ENCODE measurements around the gene FLNC. TPM values are rescaled to one million over a fixed set of nuclear protein-coding genes. Genes with fewer than 3 reads are reported as not detected.

FLNC gene
- total RNA-seq, 3 donors from 2014 or later (not counting 1 experiment from before 2014, with no cell fraction given), result 0.05 to 0.25 TPM; not detected in 1

GRCh38 chr7:128882134-128882533 lies 51.9 kb downstream of the FLNC start:
- Mint-ChIP-seq H3K27ac (no peak overlapping the region), H3K36me3 (no peaks in the 10 kb centered on the region), H3K4me3 (no peak overlapping the region), H3K9me3 (no peaks in the 10 kb centered on the region), H3K27me3 (ENCODE audit: low read depth in 2 of 2) (peaks cover 0 to 3% of the 10 kb centered on the region in 2 donors), H3K4me1 (no peaks in the 10 kb centered on the region)
- intact Hi-C loops (cut with micrococcal nuclease), result loop anchor here (2.0 to 5.0 kb wide), 4 partner anchors 40 to 455 kb away; partner anchors contain the start of gene METTL2B
- Histone ChIP-seq H3K4me3 (ENCODE audit: low read length) (no peak overlapping the region), H3K9me3 (ENCODE audit: control insufficient read depth, insufficient read depth, low read length) (no peaks in the 10 kb centered on the region), H3K27ac (ENCODE audit: low read length) (no peak overlapping the region), H3K27me3 (ENCODE audit: control insufficient read depth, insufficient read depth, low read length) (no peaks in the 10 kb centered on the region), H3K4me1 (ENCODE audit: control insufficient read depth, insufficient read depth, low read length) (no peaks in the 10 kb centered on the region), H3K36me3 (ENCODE audit: control insufficient read depth, insufficient read depth, low read length) (no peaks in the 10 kb centered on the region)
- 90% methylated on average over 8 of the region's 8 CpGs for whole genome bisulfite sequencing (ENCODE audit: insufficient coverage)
- no peak for ATAC-seq
- no peak for DNase-seq
- TF ChIP-seq, protein P1, sequence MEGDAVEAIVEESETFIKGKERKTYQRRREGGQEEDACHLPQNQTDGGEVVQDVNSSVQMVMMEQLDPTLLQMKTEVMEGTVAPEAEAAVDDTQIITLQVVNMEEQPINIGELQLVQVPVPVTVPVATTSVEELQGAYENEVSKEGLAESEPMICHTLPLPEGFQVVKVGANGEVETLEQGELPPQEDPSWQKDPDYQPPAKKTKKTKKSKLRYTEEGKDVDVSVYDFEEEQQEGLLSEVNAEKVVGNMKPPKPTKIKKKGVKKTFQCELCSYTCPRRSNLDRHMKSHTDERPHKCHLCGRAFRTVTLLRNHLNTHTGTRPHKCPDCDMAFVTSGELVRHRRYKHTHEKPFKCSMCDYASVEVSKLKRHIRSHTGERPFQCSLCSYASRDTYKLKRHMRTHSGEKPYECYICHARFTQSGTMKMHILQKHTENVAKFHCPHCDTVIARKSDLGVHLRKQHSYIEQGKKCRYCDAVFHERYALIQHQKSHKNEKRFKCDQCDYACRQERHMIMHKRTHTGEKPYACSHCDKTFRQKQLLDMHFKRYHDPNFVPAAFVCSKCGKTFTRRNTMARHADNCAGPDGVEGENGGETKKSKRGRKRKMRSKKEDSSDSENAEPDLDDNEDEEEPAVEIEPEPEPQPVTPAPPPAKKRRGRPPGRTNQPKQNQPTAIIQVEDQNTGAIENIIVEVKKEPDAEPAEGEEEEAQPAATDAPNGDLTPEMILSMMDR (IDR thresholded peaks at IDR 0.05), result no peak

- peak; percentile 76 to 95 (median 89) for ATAC-seq
- Mint-ChIP-seq H3K36me3 (no peaks in the 10 kb centered on the region), H3K9me3 (no peaks in the 10 kb centered on the region), H3K27me3 (ENCODE audit: low read depth in 2 of 2) (peaks cover 0 to 3% of the 10 kb centered on the region in 2 donors), H3K4me3 (no peak overlapping the region), H3K27ac (no peak overlapping the region), H3K4me1 (no peaks in the 10 kb centered on the region)
- H3K4me3 ChIP-seq (ENCODE audit: low read length), result peak overlapping the region; percentile 26
- H3K27ac ChIP-seq (ENCODE audit: low read length), result no peak overlapping the region
- WGBS (ENCODE audit: insufficient coverage), result 38% methylated on average over 17 of the region's 19 CpGs
- intact Hi-C loops (cut with micrococcal nuclease), result loop anchor here (2.0 to 5.0 kb wide), 4 partner anchors 42 to 457 kb away; partner anchors contain the start of gene METTL2B
- peak; percentile 82 to 92 for DNase-seq
- H3K27me3 ChIP-seq (ENCODE audit: control insufficient read depth, insufficient read depth, low read length), result peaks cover 2% of the 10 kb centered on the region
- TF ChIP-seq, protein P1 (IDR thresholded peaks at IDR 0.05), result peak; percentile 96
- H3K4me1 ChIP-seq (ENCODE audit: control insufficient read depth, insufficient read depth, low read length), result no peaks in the 10 kb centered on the region
- no peaks in the 10 kb centered on the region for H3K36me3 ChIP-seq (ENCODE audit: control insufficient read depth, insufficient read depth, low read length)
- no peaks in the 10 kb centered on the region for H3K9me3 ChIP-seq (ENCODE audit: control insufficient read depth, insufficient read depth, low read length)
Measured at GRCh38 chr7:128883622-128884448, 53.6 kb downstream of the FLNC start.

DNA sequence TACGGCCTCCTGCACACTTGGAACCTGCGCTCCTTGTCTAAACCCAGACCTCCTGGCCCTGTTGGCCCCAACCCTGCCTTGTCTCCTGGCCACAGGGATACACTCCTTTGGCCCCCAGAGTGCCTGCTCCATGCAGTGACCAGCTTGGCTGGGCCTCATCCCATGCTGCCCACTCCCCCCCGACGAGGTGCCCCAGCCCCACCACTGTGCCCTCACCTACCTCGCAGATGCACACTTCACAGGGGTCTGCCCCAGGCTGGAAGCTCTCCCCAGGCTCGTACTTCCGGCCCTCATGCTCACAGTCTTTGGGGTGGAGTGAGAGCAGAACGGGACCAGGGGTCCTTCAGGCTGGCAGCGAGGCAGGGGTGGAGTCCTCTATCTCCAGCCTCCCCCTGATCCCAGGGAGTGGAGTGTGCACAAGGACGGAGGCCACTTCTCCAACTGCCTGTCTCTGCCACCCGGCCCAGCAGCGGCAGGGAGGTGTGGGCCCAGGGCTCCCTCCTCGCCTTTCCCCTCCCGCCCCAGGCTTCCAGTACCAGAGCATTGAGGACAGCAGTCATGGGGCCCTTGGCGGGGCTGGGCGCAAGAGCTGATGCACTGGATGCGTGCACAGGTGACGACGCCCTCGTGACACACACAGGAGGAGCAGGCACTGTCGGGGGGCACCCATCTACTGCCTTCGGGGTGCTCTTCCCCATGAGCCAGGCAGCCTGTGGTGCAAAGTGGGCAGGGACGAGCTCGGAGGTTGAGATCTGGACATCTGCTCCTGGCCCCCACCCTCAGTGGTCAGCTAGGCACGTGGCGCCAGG lies 54.6 kb downstream of the FLNC start:
- Histone ChIP-seq H3K9me3 (ENCODE audit: control insufficient read depth, insufficient read depth, low read length) (no peaks in the 10 kb centered on the region), H3K4me3 (ENCODE audit: low read length) (no peak overlapping the region), H3K27ac (ENCODE audit: low read length) (no peak overlapping the region), H3K4me1 (ENCODE audit: control insufficient read depth, insufficient read depth, low read length) (no peaks in the 10 kb centered on the region), H3K36me3 (ENCODE audit: control insufficient read depth, insufficient read depth, low read length) (no peaks in the 10 kb centered on the region), H3K27me3 (ENCODE audit: control insufficient read depth, insufficient read depth, low read length) (peaks cover 2% of the 10 kb centered on the region)
- no peak for DNase-seq
- peaks cover 0 to 6% of the 10 kb centered on the region in 2 donors for H3K27me3 Mint-ChIP-seq (ENCODE audit: low read depth in 2 of 2)
- H3K4me1 Mint-ChIP-seq, result no peaks in the 10 kb centered on the region
- no peak overlapping the region for H3K4me3 Mint-ChIP-seq
- H3K9me3 Mint-ChIP-seq, result no peaks in the 10 kb centered on the region
- WGBS (ENCODE audit: insufficient coverage), result 91% methylated on average over 26 of the region's 26 CpGs
- TF ChIP-seq, protein P1 (IDR thresholded peaks at IDR 0.05), result no peak
- H3K27ac Mint-ChIP-seq, result no peak overlapping the region
- intact Hi-C loops (cut with micrococcal nuclease), result loop anchor here (5.0 kb wide), 2 partner anchors 42 to 407 kb away; partner anchors contain the start of gene METTL2B
- H3K36me3 Mint-ChIP-seq, result no peaks in the 10 kb centered on the region
- no peak for ATAC-seq

Data from natural killer cell (primary cell).